Prostate gland (tissue), 2 donors: ENCODE data around the gene ARHGEF38. TPM values are rescaled to one million over a fixed set of nuclear protein-coding genes. Genes with fewer than 3 reads are reported as not detected.

ENCODE experiments used
- DNase-seq: peaks from one replicate; pipeline ENCODE4 v3.0.0-alpha.2; 2019; ENCODE audit warnings: low spot score
- H3K27ac ChIP-seq, 2 donors: fragments of 200-600 bp; sonication (generic); 2 replicates each; pipeline ENCODE4 v1.5.1; 2017 to 2019
- H3K27me3 ChIP-seq: fragments of 200-600 bp; sonication (generic); replicated peaks from 2 replicates; pipeline ENCODE4 v1.5.1; 2019; ENCODE audit not compliant: insufficient read depth
- H3K36me3 ChIP-seq, 2 donors: fragments of 200-600 bp; sonication (generic); 1 replicate in 1 of 2; 2 replicates in 1 of 2; pipeline versions ENCODE4 v1.5.1 to v1.8.1; 2017 to 2019
- H3K4me1 ChIP-seq: fragments of 200-600 bp; sonication (generic); replicated peaks from 2 replicates; pipeline ENCODE4 v1.5.1; 2019
- H3K4me3 ChIP-seq, 2 donors: fragments of 200-600 bp; sonication (generic); 2 replicates each; pipeline ENCODE4 v1.5.1; 2017 to 2019
- H3K9me3 ChIP-seq: fragments of 200-600 bp; sonication (generic); 2 replicates; pipeline ENCODE4 v1.5.1; 2017
- CTCF ChIP-seq, 4 experiments: fragments of 200-600 bp in 2 of 4; fragments of 450-650 bp in 2 of 4; sonication (generic) in 2 of 4; IDR thresholded peaks; 1 replicate in 3 of 4; 2 replicates in 1 of 4; pipeline ENCODE4 v1.5.1; 2016 to 2019; ENCODE audit warnings: antibody characterized with exemption in 4 of 4, mild to moderate bottlenecking in 2 of 4, moderate library complexity in 2 of 4
- POLR2A ChIP-seq: fragments of 450-650 bp; IDR thresholded peaks from one replicate; pipeline ENCODE4 v1.6.1; 2016; ENCODE audit warnings: antibody characterized with exemption, mild to moderate bottlenecking
- POLR2AphosphoS5 ChIP-seq: sonication (generic); formaldehyde crosslinking; IDR thresholded peaks from one replicate; pipeline ENCODE4 v1.6.1; 2017; ENCODE audit warnings: antibody characterized with exemption
- WGBS: methylation state at CpG from one replicate; pipeline ENCODE4 v1.1.5; 2018; 5-methylcytosine and 5-hydroxymethylcytosine counted together
- intact Hi-C: fragments of 100-400 bp; cut with DNase I; formaldehyde crosslinking; loops from one replicate; pipeline ENCODE4 v1.14.2; 2022
- total RNA-seq, 2 donors: library from RNA; depleted of rRNA; stranded (reverse); fragments of >200 nt; gene quantifications; one replicate each; pipeline ENCODE4 v1.1.0, GENCODE V29; 2016

Gene ARHGEF38
- total RNA-seq, 2 donors from 2014 or later: 10.4 to 25.7 TPM

- Histone ChIP-seq H3K36me3 (no peaks in the 10 kb centered on the region), H3K4me1 (no peaks in the 10 kb centered on the region), H3K9me3 (no peaks in the 10 kb centered on the region), H3K27ac (no peak overlapping the region), H3K4me3 (no peak overlapping the region), H3K27me3 (no peaks in the 10 kb centered on the region)
- intact Hi-C loops: no loop called here
- TF ChIP-seq CTCF (IDR thresholded peaks at IDR 0.05): no peak
- TF ChIP-seq POLR2A: no peak
- no peak for TF ChIP-seq POLR2AphosphoS5
- no peak for DNase-seq
- WGBS: 88% methylated on average over 2 of the region's 2 CpGs
These were observed 118.9 kb downstream of the ARHGEF38 start for GRCh38 chr4:105671301-105671700.

GRCh38 chr4:105674011-105674410, 121.6 kb downstream of the ARHGEF38 start:
- no peak overlapping the region for H3K27ac ChIP-seq
- intact Hi-C loops: no loop called here
- no peak for TF ChIP-seq POLR2AphosphoS5
- no peak for TF ChIP-seq CTCF (IDR thresholded peaks at IDR 0.05)
- no peak for TF ChIP-seq POLR2A
- no peak overlapping the region for H3K4me3 ChIP-seq
- H3K36me3 ChIP-seq: no peaks in the 10 kb centered on the region
- H3K27me3 ChIP-seq: no peaks in the 10 kb centered on the region
- H3K9me3 ChIP-seq: no peaks in the 10 kb centered on the region
- WGBS: 76% methylated on average over 1 of the region's 1 CpG
- DNase-seq: no peak
- H3K4me1 ChIP-seq: no peaks in the 10 kb centered on the region

GRCh38 chr4:105677709-105678108, 125.3 kb downstream of the ARHGEF38 start:
- TF ChIP-seq POLR2A (no peak), POLR2AphosphoS5 (no peak), CTCF (IDR thresholded peaks at IDR 0.05) (no peak)
- 47% methylated on average over 2 of the region's 2 CpGs for WGBS
- no peaks in the 10 kb centered on the region for H3K27me3 ChIP-seq
- H3K4me1 ChIP-seq: no peaks in the 10 kb centered on the region
- no peaks in the 10 kb centered on the region for H3K9me3 ChIP-seq
- no peak overlapping the region for H3K4me3 ChIP-seq
- no peaks in the 10 kb centered on the region for H3K36me3 ChIP-seq
- DNase-seq: no peak
- intact Hi-C loops: no loop called here
- no peak overlapping the region for H3K27ac ChIP-seq

- Histone ChIP-seq H3K27ac (no peak overlapping the region), H3K27me3 (no peaks in the 10 kb centered on the region), H3K4me3 (no peak overlapping the region), H3K4me1 (no peaks in the 10 kb centered on the region), H3K36me3 (no peaks in the 10 kb centered on the region), H3K9me3 (no peaks in the 10 kb centered on the region)
- intact Hi-C loops: no loop called here
- TF ChIP-seq CTCF (IDR thresholded peaks at IDR 0.05): no peak
- no peak for TF ChIP-seq POLR2A
- no peak for TF ChIP-seq POLR2AphosphoS5
- DNase-seq: no peak
- 56% methylated on average over 2 of the region's 2 CpGs for WGBS
These were observed 126.8 kb downstream of the ARHGEF38 start for GRCh38 chr4:105679186-105679585.

- Histone ChIP-seq H3K27me3 (no peaks in the 10 kb centered on the region), H3K36me3 (no peaks in the 10 kb centered on the region), H3K27ac (peak overlapping the region; percentile 16 to 72), H3K4me1 (no peaks in the 10 kb centered on the region), H3K9me3 (no peaks in the 10 kb centered on the region), H3K4me3 (no peak overlapping the region)
- WGBS: 45% methylated on average over 4 of the region's 4 CpGs
- DNase-seq: peak; percentile 91
- TF ChIP-seq CTCF (IDR thresholded peaks at IDR 0.05) (no peak), POLR2AphosphoS5 (peak; percentile 84)
- intact Hi-C loops: no loop called here
These were observed 130.6 kb downstream of the ARHGEF38 start for GRCh38 chr4:105683038-105683437.
